Measurements from ENCODE around the gene IL3. TPM values are rescaled to one million over a fixed set of nuclear protein-coding genes. Genes with fewer than 3 reads are reported as not detected.

IL3 gene
- total and polyA plus RNA-seq, 8 donors = not detected

DNA sequence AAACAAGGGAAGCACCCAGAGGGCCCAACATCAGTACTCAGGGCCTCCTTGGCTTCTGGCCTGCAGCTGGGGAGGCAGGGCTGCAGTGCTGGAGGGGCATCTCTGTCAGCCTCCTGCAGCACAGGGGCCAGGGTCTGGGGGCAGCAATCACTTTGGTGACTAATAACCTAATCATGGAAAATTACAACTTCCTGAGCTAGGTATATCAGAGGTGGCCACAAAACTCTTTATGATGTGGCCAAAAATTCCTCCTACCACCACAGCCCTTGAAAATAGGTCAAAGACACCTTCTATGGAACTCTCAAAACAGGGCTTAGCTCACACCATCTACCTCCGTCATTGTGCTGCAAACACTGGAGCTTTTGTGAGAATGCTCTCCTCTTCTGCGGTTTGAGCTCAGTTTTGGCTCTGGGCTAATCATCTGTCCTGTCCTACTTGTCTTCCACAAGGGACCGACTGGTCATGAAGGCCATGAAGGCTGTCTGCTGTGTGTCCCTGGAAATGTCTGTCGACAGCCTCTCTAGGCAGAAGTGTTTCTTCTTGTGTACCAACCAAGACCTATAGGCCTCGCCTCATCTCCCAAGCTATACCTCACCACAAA lies 41.7 kb downstream of the IL3 start:
- Histone ChIP-seq H3K9me3 (no peaks in the 10 kb centered on the region), H3K36me3 (no peaks in the 10 kb centered on the region), H3K27ac (peak overlapping the region in 2 of 5 donors; percentile 69 to 74), H3K4me3 (no peak overlapping the region), H3K4me1 (peaks cover 10 to 16% (median 13%) of the 10 kb centered on the region in 4 donors), H3K27me3 (no peaks in the 10 kb centered on the region)
- intact Hi-C loops (cut with DNase I; ENCODE audit: low total_unique reads) = no loop called here
- DNase-seq = no peak
- 84 to 93% (median 89%) methylated on average over 5 of the region's 5 CpGs for WGBS, 5 donors
- TF ChIP-seq, protein P1, sequence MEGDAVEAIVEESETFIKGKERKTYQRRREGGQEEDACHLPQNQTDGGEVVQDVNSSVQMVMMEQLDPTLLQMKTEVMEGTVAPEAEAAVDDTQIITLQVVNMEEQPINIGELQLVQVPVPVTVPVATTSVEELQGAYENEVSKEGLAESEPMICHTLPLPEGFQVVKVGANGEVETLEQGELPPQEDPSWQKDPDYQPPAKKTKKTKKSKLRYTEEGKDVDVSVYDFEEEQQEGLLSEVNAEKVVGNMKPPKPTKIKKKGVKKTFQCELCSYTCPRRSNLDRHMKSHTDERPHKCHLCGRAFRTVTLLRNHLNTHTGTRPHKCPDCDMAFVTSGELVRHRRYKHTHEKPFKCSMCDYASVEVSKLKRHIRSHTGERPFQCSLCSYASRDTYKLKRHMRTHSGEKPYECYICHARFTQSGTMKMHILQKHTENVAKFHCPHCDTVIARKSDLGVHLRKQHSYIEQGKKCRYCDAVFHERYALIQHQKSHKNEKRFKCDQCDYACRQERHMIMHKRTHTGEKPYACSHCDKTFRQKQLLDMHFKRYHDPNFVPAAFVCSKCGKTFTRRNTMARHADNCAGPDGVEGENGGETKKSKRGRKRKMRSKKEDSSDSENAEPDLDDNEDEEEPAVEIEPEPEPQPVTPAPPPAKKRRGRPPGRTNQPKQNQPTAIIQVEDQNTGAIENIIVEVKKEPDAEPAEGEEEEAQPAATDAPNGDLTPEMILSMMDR (IDR thresholded peaks at IDR 0.05) = no peak
- TF ChIP-seq POLR2AphosphoS5 (IDR thresholded peaks at IDR 0.05) (no peak), POLR2A (IDR thresholded peaks at IDR 0.05) (no peak), EP300 (IDR thresholded peaks at IDR 0.05) (no peak)

DNA sequence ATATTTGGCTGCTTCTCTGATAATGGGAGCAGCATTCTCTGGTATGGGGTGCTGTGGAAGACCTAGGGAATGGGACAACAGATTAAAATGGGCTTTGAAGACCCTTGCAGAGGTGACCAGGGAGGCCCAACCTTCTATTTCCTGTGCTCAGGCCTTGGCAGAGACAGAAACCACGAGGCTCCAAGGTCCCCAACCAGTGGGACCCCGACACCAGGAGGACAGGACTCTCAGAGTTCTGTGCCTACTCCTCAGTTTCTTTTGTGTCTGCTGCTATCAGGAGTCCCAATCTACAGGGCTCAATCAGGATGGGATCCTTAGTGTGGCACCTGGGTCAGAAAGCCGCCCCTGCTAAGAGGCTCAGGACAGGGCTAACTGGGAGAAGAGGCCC lies 42.5 kb downstream of the IL3 start:
- 59 to 100% (median 68%) methylated on average over 2 to 3 of the region's 3 CpGs for WGBS, 5 donors
- intact Hi-C loops (cut with DNase I; ENCODE audit: low total_unique reads) = no loop called here

DNA sequence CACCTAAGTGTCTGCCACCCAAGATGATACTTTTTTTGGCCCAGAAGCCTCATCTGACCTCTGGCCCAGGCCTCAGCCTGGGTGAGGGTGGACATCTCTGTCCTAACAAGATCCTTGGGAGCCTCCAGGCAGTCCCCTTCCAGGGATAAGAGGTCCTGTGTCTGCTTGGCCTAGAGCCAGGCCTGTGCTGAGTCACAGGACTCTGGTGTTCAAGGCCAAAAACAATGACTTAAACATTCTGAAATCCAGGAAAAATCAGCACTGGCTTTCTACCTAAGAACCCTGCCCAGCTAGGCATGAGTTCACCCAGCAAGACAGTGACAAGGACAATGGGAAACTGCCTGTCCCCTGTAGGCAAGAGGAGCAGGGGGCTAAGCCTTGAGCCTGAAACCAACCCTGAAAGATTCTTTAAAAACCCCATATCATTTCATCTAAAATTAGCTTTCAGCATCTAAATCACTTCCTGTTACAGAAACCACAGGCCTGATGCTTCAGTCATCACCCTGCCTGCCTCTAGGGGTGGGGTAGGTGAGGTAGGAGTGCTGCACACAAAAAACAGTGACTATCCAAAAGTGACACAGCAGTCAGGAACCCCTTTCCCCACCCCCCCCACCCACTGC lies 43.0 kb downstream of the IL3 start:
- Histone ChIP-seq H3K9me3 (no peaks in the 10 kb centered on the region), H3K4me1 (peaks cover 10 to 16% (median 13%) of the 10 kb centered on the region in 4 donors), H3K27ac (peak overlapping the region; percentile 16 to 74 (median 65)), H3K27me3 (no peaks in the 10 kb centered on the region), H3K36me3 (no peaks in the 10 kb centered on the region), H3K4me3 (no peak overlapping the region)
- intact Hi-C loops (cut with DNase I; ENCODE audit: low total_unique reads) = no loop called here
- TF ChIP-seq POLR2AphosphoS5 (IDR thresholded peaks at IDR 0.05) (no peak), POLR2A (IDR thresholded peaks at IDR 0.05) (no peak), EP300 (IDR thresholded peaks at IDR 0.05) (no peak)
- TF ChIP-seq, protein P1 (IDR thresholded peaks at IDR 0.05) = no peak
- peak; percentile 46 to 74 for DNase-seq

More for the DNA sequence above, 42.5 kb downstream of the IL3 start:
- peaks cover 10 to 16% (median 13%) of the 10 kb centered on the region in 4 donors for H3K4me1 ChIP-seq
- H3K36me3 ChIP-seq = no peaks in the 10 kb centered on the region
- peak overlapping the region; percentile 16 to 74 (median 65) for H3K27ac ChIP-seq
- no peak for DNase-seq
- no peaks in the 10 kb centered on the region for H3K27me3 ChIP-seq
- TF ChIP-seq POLR2AphosphoS5 (IDR thresholded peaks at IDR 0.05) (no peak), POLR2A (IDR thresholded peaks at IDR 0.05) (no peak), EP300 (IDR thresholded peaks at IDR 0.05) (no peak)
- TF ChIP-seq, protein P1 (IDR thresholded peaks at IDR 0.05) = no peak
- no peak overlapping the region for H3K4me3 ChIP-seq
- H3K9me3 ChIP-seq = no peaks in the 10 kb centered on the region

- no peak for DNase-seq
- Histone ChIP-seq H3K4me3 (no peak overlapping the region), H3K27ac (peak overlapping the region in 3 of 5 donors; percentile 49 to 69 (median 65)), H3K4me1 (peaks cover 10 to 16% (median 13%) of the 10 kb centered on the region in 4 donors), H3K27me3 (no peaks in the 10 kb centered on the region), H3K9me3 (no peaks in the 10 kb centered on the region), H3K36me3 (no peaks in the 10 kb centered on the region)
- intact Hi-C loops (cut with DNase I; ENCODE audit: low total_unique reads) = no loop called here
- 75 to 89% (median 77%) methylated on average over 5 to 6 of the region's 6 CpGs for WGBS, 5 donors
- TF ChIP-seq POLR2A (IDR thresholded peaks at IDR 0.05) (no peak), POLR2AphosphoS5 (IDR thresholded peaks at IDR 0.05) (no peak), EP300 (IDR thresholded peaks at IDR 0.05) (no peak)
- TF ChIP-seq, protein P1 (IDR thresholded peaks at IDR 0.05) = no peak
These were observed 43.5 kb downstream of the IL3 start for GRCh38 chr5:132103969-132104391.
